HEK293 (cell line): ENCODE data around the gene PDCL3.

ENCODE experiments used
- CTCF ChIP-seq: fragments of 450-650 bp; formaldehyde crosslinking; IDR thresholded peaks from 2 replicates; pipeline ENCODE4 v1.5.1; 2016; ENCODE audit warnings: missing biosample characterization, missing genetic modification characterization
- ZNF24 ChIP-seq: fragments of 450-650 bp; formaldehyde crosslinking; IDR thresholded peaks from 2 replicates; pipeline ENCODE4 v1.5.1; 2016; ENCODE audit warnings: missing biosample characterization, missing genetic modification characterization
- ZNF404 ChIP-seq: fragments of 450-650 bp; formaldehyde crosslinking; IDR thresholded peaks from 2 replicates; pipeline ENCODE4 v1.5.1; 2017; ENCODE audit warnings: missing biosample characterization, missing genetic modification characterization
- ZNF488 ChIP-seq: fragments of 450-650 bp; formaldehyde crosslinking; IDR thresholded peaks from 2 replicates; pipeline ENCODE4 v1.5.1; 2016; ENCODE audit warnings: missing biosample characterization, missing genetic modification characterization

GRCh38 chr2:100529176-100529575 lies 33.6 kb upstream of the PDCL3 start:
- TF ChIP-seq CTCF: no peak
- no peak for TF ChIP-seq ZNF404 (tag by site-specific recombination)
- no peak for TF ChIP-seq ZNF24 (tag by site-specific recombination)
- TF ChIP-seq ZNF488 (tag by site-specific recombination): no peak
